Lower leg skin (tissue), 4 donors: ENCODE measurements around the gene FER1L5. TPM values are rescaled to one million over a fixed set of nuclear protein-coding genes. Genes with fewer than 3 reads are reported as not detected.

ENCODE experiments used
- DNase-seq, 2 donors: peaks; one replicate each; pipeline ENCODE4 v3.0.0-alpha.2; 2019; ENCODE audit warnings: low spot score in 2 of 2
- H3K4me3 ChIP-seq: fragments of 200-600 bp; sonication (generic); 2 replicates; pipeline ENCODE4 v1.5.1; 2017; ENCODE audit warnings: mild to moderate bottlenecking, low read depth; ENCODE audit not compliant: poor library complexity, severe bottlenecking
- POLR2A ChIP-seq, 2 donors: fragments of 450-650 bp; IDR thresholded peaks; one replicate each; pipeline ENCODE4 v1.6.1; 2016 to 2017; ENCODE audit warnings: antibody characterized with exemption in 2 of 2, mild to moderate bottlenecking in 1 of 2, moderate library complexity in 1 of 2
- WGBS, 2 donors: methylation state at CpG; one replicate each; pipeline ENCODE4 v1.1.5; 2018; 5-methylcytosine and 5-hydroxymethylcytosine counted together
- intact Hi-C: fragments of 100-400 bp; cut with DNase I; formaldehyde crosslinking; loops from one replicate; pipeline ENCODE4 v1.15.0; 2023; ENCODE audit warnings: low total_unique reads
- total RNA-seq, 4 donors: library from RNA; depleted of rRNA; stranded (reverse); fragments of >200 nt; gene quantifications; one replicate each; pipeline ENCODE4 v1.1.0, GENCODE V29; 2016
- TF ChIP-seq, protein P1 (sequence below), 3 donors: fragments of 450-650 bp; IDR thresholded peaks; one replicate each; pipeline ENCODE4 v1.5.1; 2016; ENCODE audit warnings: antibody characterized with exemption in 3 of 3, mild to moderate bottlenecking in 3 of 3, moderate library complexity in 2 of 3

Gene FER1L5
- total RNA-seq, 4 donors from 2014 or later: not detected

DNA sequence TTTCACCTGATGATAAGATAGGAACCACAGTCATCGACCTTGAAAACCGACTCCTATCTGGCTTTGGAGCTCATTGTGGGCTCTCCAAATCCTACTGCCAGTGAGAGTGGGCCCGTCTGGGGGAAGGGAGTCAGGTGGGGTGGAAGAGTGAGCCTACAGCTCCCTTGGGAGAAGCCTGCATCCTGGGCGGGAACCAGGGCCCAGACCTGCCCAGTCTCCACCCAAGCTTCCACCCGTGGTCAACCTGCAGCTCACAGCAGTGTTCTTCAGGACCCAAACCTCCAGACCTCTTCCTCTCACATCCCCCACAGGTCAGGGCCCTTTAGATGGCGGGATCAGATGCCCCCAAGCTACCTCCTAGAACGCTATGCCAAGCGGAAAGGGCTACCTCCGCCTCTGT lies 57.1 kb downstream of the FER1L5 start:
- intact Hi-C loops: no loop called here
- WGBS, 2 donors: 88 to 91% methylated on average over 8 to 9 of the region's 9 CpGs

DNA sequence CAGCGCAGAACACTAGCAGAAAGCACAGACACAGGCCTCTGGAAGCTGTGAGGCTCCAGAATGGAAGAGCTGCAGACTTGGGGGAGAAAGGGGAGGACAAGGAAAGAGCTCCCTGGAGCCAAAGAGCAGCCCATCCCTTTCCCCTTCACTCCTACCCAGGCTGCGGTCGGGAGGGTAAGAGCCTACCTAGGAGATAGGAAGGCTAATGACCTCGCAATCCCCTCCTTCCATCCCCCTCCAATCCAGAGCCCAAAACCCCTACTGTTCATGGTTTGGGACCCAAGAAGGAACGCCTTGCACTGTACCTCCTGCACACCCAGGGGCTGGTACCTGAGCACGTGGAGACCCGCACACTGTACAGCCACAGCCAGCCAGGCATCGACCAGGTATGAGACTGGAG lies 57.5 kb downstream of the FER1L5 start:
- peak in 1 of 2 donors; percentile 60 for DNase-seq
- TF ChIP-seq, protein P1, sequence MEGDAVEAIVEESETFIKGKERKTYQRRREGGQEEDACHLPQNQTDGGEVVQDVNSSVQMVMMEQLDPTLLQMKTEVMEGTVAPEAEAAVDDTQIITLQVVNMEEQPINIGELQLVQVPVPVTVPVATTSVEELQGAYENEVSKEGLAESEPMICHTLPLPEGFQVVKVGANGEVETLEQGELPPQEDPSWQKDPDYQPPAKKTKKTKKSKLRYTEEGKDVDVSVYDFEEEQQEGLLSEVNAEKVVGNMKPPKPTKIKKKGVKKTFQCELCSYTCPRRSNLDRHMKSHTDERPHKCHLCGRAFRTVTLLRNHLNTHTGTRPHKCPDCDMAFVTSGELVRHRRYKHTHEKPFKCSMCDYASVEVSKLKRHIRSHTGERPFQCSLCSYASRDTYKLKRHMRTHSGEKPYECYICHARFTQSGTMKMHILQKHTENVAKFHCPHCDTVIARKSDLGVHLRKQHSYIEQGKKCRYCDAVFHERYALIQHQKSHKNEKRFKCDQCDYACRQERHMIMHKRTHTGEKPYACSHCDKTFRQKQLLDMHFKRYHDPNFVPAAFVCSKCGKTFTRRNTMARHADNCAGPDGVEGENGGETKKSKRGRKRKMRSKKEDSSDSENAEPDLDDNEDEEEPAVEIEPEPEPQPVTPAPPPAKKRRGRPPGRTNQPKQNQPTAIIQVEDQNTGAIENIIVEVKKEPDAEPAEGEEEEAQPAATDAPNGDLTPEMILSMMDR (IDR thresholded peaks at IDR 0.05): no peak
- no peak for TF ChIP-seq POLR2A (IDR thresholded peaks at IDR 0.05)
- intact Hi-C loops: no loop called here
- no peak overlapping the region for H3K4me3 ChIP-seq
- WGBS, 2 donors: 91% methylated on average over 8 of the region's 8 CpGs

More for the DNA sequence above, 57.1 kb downstream of the FER1L5 start:
- TF ChIP-seq POLR2A (IDR thresholded peaks at IDR 0.05): no peak
- TF ChIP-seq, protein P1 (IDR thresholded peaks at IDR 0.05): no peak
- DNase-seq: peak in 1 of 2 donors; percentile 46
- H3K4me3 ChIP-seq: no peak overlapping the region

DNA sequence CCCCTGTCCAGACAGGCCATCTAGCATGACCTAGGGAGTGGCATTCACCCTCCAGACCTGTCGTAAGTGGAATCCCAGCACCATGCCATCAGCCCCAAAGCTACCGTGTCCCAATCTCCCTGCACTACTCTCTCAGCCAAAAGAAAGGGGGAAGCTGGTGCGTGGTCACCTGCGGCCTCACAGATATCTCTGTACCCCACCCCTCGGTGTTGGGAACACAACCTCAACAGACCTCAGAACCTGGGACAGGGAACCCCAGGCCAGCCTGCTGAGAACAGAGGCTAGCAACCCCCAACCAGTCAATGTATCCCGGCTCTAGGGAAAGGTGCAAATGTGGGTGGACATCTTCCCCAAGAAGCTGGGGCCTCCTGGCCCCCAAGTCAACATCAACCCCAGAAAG lies 59.1 kb downstream of the FER1L5 start:
- peak in 1 of 2 donors; percentile 67 for DNase-seq
- WGBS, 2 donors: 96 to 97% methylated on average over 6 of the region's 6 CpGs
- H3K4me3 ChIP-seq: no peak overlapping the region
- TF ChIP-seq POLR2A (IDR thresholded peaks at IDR 0.05): no peak
- TF ChIP-seq, protein P1 (IDR thresholded peaks at IDR 0.05): no peak
- intact Hi-C loops: no loop called here

DNA sequence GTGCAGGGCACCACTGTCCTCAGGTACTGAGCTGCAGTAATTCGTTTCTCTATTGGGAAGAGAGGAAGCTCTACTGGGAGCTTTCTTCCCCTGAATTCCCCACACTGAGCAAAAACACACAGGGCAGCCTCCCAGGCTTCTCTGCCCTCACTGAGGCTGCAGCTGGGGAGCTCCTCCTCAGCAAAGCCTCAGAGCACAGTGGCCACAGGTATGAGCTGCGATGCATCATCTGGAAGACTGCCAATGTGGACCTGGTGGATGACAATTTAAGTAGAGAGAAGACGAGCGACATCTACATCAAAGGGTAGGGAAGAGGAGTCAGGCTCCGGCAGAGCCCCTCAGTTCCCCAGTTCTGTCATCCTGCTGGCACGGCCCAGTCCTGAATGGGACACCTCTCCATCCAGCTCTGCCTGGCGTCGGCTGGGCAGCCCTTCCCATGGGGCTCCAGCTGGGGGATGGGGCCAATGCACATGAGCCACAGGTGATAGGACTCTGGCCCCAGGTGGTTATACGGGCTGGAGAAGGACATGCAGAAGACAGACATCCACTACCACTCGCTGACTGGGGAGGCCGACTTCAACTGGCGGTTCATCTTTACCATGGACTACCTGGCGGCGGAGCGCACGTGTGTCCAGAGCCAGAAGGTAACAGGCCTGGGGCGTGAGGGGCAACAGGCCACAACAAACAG lies 59.7 kb downstream of the FER1L5 start:
- no peak for TF ChIP-seq POLR2A (IDR thresholded peaks at IDR 0.05)
- TF ChIP-seq, protein P1 (IDR thresholded peaks at IDR 0.05): no peak
- DNase-seq: peak in 1 of 2 donors; percentile 65
- H3K4me3 ChIP-seq: no peak overlapping the region
- intact Hi-C loops: no loop called here
- WGBS, 2 donors: 87 to 90% methylated on average over 14 to 17 of the region's 17 CpGs

DNA sequence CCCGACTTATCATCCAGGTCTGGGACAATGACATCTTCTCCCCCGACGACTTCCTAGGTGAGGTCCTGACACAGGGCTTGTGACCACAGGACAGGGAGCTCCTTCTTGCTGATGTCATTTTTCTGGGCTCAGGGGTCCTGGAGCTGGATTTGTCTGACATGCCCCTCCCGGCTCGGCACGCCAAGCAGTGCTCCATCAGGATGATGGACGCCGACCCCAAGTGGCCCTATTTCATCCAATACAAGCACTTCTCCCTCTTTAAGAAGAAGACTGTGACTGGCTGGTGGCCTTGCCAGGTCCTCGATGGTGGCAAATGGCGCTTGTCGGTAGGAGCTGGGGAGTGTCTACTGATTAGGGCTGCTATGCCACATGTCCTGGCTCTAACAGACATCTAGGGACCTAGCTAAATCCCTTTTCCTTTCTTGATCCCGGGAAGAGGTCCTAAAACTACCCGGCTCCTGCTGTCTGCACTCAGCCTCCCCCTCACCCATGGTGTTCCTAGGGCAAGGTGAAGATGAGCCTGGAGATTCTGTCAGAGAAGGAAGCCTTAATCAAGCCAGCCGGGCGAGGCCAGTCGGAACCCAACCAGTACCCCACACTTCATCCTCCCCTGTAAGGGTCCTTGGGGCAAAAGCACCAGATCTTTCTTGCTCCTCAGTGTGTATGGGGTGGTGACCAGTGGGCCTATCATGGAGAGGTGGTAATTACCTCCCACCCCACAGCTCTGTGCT lies 60.6 kb downstream of the FER1L5 start:
- WGBS, 2 donors: 97% methylated on average over 16 of the region's 16 CpGs
- TF ChIP-seq, protein P1 (IDR thresholded peaks at IDR 0.05): no peak
- no peak for TF ChIP-seq POLR2A (IDR thresholded peaks at IDR 0.05)
- DNase-seq: peak in 1 of 2 donors; percentile 63
- H3K4me3 ChIP-seq: no peak overlapping the region
- intact Hi-C loops: no loop called here
